GM10847 (cell line): ENCODE data around the gene MKRN2.

Experiments used
- POLR2A ChIP-seq: IDR thresholded peaks from 2 replicates; pipeline ENCODE4 v1.6.1; 2011; ENCODE audit not compliant: insufficient read length; ENCODE audit errors: extremely low read depth

The MKRN2 gene

DNA sequence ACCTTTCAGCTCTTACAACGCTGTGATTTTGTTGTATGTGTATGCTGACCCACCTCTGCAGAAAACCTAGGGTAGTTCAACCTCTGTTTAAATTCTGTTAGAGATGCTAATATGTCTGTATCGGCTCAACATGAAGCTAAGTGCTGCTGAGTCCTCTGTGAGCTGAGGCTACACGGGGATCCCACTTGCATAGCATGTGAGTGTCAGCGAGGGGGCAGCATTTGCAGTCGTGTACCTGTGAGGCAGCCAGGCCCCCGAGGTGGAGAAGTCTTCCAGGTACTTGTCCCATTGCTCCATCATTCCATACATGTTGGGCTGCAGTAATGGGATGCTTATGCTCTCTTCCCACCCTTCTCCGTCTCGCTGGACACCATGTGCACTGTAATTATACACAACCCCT, 15.3 kb upstream of the MKRN2 start:
- no peak for TF ChIP-seq POLR2A

DNA sequence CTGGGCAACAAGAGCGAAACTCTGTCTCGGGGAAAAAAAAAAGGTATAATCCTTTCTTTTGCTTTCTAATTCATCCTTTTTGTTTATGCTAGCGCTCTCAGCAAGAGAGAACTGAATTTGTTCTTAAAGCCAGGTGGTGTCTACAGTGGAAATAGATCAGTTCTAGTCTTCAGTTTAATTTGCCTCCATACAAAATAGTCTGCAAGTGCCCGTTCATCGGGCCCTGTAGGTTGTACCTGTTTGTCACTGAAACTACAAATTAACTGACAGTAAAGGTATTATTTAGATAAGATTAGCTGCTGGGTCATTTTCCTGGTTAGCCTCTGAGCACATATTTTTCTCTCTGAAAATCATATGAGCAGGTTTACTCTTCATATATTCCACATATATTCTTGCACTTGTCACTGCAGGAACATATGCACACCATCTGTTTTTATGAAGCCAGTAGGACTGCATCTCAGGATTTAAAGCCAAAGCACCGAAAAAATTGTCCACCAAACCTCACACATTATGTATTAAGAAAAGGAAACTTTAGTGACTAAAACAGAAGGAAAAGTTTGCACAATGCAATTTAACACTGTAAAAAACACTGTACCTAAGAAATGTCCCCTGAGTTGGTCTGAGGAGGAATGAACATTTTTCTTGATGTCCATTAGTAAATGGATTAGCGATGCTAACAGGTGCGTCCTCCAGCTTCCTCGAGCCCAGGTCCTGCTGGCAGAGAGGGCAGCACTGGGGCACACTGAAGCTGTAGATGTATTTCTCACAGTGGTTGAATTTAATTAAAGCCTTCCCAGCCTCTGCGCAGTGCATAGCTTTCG, 12.0 kb upstream of the MKRN2 start:
- TF ChIP-seq POLR2A: no peak

DNA sequence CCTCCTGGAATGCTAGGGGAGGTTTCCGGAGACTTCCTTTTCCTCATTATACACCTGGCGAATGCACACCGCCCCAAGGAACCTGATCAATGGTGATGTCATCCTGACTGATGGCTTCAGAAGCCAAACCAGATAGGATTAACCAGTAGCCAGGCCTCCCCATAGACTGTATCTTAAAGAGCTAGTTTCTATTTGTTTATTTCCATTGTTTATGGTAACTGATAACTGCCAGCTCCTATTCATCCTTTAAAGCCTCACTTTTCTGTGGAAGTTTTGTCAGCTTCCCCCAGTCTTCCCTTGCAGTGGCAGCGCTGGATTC, 11.5 kb upstream of the MKRN2 start, which contains the start of gene MKRN2OS:
TSS of gene MKRN2OS (minus strand) at position 27 of the 319 bp plus-strand sequence. CDS start 35 bp downstream, outside the sequence.
- TF ChIP-seq POLR2A: no peak

DNA sequence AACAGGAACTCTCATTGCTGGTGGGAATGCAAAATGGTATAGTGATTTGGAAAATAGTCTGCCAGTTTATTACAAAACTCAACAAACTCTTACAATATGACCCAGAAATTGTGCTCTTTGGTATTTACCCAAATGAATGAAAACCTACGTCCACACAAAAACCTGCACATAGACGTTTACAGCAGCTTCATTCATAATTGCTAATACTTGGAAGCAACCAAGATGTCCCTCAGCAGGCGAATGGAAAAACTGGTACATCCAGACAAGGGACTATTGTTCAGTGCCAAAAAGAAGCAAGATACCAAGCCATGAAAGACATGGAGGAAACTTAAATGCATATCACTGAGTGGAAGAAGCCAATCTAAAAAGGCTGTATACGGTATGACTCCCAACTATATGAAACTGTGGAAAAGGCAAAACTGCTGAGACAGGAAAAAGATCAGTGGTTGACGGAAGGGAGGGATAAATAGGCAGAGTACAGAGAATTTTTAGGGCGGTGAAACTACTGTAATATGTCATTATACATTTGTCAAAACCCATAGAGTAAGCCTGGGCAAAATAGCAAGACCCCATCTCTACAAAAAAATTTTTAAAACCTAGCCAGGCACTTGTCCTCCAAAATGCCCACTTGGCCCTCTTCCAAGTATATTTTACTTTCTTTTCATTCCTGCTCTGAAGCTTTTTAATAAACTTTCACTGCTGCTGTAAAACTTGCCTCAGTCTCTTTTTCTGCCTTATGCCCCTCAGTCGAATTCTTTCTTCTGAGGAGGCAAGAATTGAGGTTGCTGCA, 6.7 kb upstream of the MKRN2 start:
- TF ChIP-seq POLR2A: no peak

DNA sequence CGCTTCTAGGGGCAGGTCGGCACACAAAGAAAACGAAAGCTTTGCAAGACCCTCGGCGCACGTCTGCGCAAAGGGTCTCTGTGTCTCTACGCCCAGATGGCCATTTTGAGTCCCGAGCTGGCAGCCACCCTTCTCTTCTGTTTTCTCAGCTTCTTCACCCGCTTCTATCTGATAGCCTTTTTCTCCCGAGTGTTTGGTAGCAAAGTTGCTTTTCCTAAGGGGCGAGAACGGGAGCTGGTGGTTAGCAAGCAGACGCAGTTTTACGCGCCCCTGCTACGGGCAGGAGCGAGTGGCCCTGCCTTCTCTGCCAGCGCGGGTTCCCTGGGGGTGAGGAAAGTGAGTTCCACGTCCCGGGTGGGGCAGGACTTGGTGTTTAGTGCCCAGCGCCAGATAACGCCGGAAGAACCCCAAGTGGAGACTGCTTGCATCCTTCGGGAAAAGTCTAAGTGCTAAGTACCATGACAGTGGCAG, 2.9 kb upstream of the MKRN2 start:
- TF ChIP-seq POLR2A: no peak

DNA sequence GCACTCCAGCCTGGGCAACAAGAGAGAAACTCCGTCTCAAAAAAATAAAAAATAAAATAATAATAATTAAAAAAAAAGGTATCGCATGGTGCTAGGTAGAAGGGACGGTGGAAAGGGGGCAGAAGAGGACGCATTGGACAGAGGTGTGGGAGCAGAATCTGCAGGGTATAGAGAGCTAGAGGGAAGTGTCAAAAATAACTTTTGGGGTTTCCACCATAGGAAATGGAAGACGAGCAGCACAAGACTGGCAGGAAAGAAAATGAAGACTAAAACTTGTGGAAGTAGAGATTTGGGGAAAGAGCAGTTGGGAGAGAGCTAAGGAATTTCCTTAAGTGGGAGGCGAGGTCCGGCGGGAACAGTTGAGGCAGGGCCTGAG, 585 bp upstream of the MKRN2 start:
- TF ChIP-seq POLR2A: no peak

DNA sequence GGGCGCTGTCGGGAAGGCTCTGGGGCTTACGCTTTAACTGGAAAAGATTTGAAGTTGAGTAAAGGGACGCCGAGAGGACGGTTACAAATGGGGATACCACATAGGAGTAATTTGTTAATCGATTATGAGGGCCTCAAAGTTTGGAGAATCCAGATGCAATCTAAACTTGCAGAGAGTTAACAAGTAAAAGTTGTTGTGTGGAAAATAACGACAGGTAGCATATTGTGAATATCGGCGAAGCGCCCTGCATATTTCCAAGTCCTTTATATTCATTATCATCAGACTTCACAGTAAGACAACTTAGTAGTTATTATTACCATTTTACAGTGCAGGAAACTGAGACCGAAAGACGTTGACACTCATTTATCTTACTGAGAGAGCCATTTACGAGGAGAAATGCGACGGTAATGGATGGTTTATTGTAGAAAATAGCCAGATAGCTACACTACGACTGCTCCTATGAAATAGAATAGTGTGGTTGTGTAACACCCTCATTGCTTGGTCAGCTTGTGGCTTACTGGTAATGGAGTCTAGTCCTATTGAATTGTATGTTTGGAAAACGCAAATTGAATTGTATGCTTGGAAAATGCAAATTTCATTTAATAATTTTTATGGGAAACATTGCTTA, 700 bp downstream of the MKRN2 start:
- TF ChIP-seq POLR2A: no peak

DNA sequence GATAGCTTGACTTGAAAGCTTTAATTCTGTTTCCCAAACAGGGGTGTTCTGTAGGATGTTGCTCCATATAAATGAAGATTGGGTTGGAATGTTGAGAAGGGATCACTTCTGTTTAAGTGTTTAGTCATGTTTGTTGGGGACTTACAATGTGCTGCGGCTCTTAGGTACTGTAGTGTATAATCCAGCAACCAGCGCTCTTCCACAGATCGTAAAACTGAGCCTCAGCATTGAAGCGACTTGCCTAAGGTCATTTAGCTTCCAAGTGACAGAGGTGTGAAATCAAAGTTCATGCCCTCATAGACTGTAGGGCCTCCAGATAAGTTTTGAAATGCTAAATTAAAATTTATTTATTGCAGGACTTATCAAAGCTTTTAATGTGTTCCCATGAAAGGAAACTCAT, 1.8 kb downstream of the MKRN2 start:
- TF ChIP-seq POLR2A: no peak

DNA sequence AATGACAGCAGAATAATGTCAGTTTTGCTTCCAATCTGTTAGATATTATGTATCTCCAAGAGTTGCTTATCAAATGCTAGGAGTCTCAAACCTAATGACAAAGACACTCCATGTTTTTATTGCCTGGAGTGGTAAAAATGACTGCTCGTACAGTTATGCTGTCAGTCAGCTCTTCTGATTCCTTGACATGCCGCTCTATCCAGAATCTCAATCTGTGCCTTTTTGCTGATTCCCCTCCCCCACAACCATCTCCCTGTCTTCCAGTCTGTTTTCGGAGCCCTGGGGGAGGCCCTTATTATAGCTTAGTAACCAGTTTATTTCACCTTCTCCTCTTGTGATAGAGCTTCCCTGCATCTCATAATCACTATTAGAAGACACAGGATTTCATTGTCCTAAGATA, 2.6 kb downstream of the MKRN2 start:
- no peak for TF ChIP-seq POLR2A

DNA sequence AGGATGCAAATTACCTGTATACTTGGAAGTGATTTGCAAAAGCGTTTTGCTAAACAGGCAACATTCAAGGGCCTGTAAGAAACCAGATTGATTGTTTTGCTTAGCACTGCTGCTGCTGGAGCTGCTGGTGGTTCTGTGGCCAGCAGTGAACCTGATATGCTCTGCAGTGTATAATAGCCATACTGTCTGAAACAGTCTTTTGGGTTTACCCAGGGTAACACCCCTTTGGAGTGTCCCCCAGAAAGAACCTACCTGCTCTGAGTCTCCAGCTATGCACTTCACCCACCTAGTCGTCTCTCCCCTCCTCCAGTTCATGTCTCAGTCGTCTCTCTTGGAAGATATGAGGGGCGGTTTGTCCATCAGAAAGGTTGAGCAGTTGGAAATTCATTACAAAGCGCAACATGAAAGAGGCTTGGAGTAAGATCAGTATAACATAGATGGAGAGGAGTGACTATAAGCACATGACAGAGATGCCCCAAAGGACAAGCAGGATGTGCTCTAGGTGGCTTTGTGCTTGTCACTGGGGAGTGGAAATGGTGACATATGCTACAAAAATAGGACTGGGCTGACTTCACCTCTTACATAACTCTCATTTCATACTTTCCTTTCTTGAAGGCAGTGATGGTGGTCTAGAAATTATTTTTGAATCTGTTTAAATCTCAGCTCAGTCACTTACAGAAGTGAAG, 3.8 kb downstream of the MKRN2 start:
- no peak for TF ChIP-seq POLR2A

DNA sequence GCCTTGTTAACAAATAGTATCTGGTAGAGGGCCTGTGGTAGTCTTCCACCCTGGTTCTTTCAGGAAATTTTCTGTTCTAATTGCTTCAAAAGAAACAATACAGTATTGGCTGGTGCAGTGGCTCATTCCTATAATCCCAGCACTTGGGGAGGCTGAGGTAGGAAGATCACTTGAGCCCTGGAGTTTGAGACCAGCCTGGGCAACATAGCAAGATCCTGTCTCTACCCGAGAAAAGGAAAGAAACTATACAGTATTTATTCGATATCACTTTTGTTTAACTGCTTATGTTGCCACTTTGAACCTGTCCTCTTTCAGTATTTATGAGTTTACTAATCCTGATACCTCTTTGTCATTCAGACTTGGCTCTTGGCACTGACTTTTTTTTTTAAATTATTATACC, 4.5 kb downstream of the MKRN2 start:
- no peak for TF ChIP-seq POLR2A

DNA sequence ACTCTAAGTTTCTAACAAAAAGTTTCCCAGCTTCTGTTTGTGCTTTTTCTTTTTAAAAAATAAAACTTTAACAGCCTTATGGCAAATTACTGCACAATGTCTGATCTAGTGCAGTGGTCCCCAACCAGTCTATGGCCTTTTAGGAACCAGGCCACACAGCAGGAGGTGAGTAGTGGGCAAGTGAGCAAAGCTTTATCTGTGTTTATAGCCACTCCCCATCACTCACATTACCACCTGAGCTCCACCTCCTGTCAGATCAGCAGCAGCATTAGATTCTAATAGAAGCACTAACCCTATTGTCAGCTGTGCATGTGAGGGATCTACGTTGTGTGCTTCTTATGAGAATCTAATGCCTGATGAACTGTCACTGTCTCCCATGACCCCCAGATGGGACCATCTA, 5.6 kb downstream of the MKRN2 start:
- TF ChIP-seq POLR2A: no peak

DNA sequence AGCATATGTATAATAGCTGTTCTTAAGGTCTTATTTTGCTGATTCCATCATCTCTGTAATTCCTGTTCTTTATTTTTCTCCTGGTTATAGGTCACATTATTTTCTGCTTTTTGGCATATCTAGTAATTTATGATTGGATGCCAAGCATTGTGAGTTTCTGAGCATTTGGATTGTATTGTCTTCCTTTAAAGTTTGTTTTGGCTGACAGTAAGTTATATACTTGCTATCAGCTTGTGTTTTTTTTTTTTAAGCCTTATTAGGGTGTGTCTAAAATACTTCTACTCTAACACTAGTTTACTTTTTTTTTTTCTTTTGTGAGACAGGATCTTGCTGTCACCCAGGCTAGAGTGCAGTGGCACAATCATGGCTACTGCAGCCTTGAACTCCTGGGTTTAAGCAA, 10.1 kb downstream of the MKRN2 start:
- no peak for TF ChIP-seq POLR2A

DNA sequence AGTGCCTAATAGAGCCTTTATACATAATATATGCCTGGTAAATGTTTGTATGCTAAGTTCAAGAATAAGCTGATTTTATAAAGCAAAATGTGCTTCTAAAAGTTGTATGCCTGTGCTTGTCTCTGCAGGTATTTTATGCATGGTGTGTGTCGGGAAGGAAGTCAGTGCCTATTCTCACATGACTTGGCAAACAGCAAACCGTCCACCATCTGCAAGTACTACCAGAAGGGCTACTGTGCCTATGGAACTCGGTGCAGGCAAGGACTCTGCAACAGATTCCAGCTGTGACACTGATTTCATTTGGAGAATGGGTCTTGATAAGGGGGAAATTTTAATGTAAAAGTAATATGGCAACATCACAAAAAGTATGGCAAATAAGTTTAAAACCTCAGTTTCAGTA, 11.9 kb downstream of the MKRN2 start:
- TF ChIP-seq POLR2A: no peak

DNA sequence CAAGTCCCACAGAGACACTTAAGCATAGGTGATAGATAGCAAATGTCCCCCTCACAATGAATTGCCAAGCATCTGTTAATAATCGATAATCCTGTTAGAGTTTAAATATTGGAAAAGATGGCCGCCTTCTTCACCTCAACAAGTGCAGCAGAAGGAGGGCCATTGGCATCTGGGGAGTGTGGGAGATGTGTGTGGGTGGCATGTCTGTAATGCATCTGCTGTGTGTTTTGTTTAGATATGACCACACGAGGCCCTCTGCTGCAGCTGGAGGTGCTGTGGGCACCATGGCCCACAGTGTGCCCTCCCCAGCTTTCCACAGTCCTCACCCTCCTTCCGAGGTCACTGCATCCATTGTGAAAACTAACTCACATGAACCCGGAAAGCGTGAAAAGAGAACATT, 12.9 kb downstream of the MKRN2 start:
- TF ChIP-seq POLR2A: no peak
